ENCODE measurements around the gene INTS1.

GRCh38 chr7:1521456-1521855, 17.3 kb upstream of the INTS1 start:
- TF ChIP-seq CTCF (IDR thresholded peaks at IDR 0.05) = no peak
- no peak for TF ChIP-seq POLR2A (IDR thresholded peaks at IDR 0.05)
